ENCODE data around the gene TMTC4.
A peak's percentile ranks its signal among the peaks of the same experiment; 100 is the strongest.

- TF ChIP-seq CTCF (conservative IDR thresholded peaks at IDR 0.05; ENCODE audit: low read depth, low read length) (peak; percentile 80), EZH2phosphoT487 (IDR thresholded peaks at IDR 0.05; ENCODE audit: borderline replicate concordance, low read length) (no peak), EZH2 (IDR thresholded peaks at IDR 0.05; ENCODE audit: low read length, unreplicated experiment) (no peak)
These were observed 101.5 kb downstream of the TMTC4 start for GRCh38 chr13:100573121-100573520.

All from PC-3 (cell line).